HepG2 (cell line): Measurements from ENCODE around the gene KLHL3. TPM values are rescaled to one million over a fixed set of nuclear protein-coding genes. Genes with fewer than 3 reads are reported as not detected.

Source experiments
- HIVEP1 ChIP-seq: sonication (generic); formaldehyde crosslinking; IDR thresholded peaks from 2 replicates; pipeline ENCODE4 v1.4.0; 2020; ENCODE audit warnings: mild to moderate bottlenecking, missing genetic modification reagents
- NPAS2 ChIP-seq: sonication (generic); formaldehyde crosslinking; IDR thresholded peaks from 2 replicates; pipeline ENCODE4 v1.8.0; 2022; ENCODE audit warnings: mild to moderate bottlenecking, missing genetic modification reagents, borderline replicate concordance
- PITX1 ChIP-seq: sonication (generic); formaldehyde crosslinking; IDR thresholded peaks from 2 replicates; pipeline ENCODE4 v1.5.1; 2020; ENCODE audit warnings: mild to moderate bottlenecking, missing genetic modification reagents
- POLR2AphosphoS5 ChIP-seq: IDR thresholded peaks from 2 replicates; pipeline ENCODE4 v1.6.1; 2012; ENCODE audit warnings: low read depth, low read length
- RORA ChIP-seq: sonication (generic); formaldehyde crosslinking; IDR thresholded peaks from 2 replicates; pipeline ENCODE4 v1.5.0; 2020; ENCODE audit warnings: mild to moderate bottlenecking, missing genetic modification reagents, moderate library complexity
- SOX6 ChIP-seq, 2 experiments: fragments of 450-650 bp in 1 of 2; sonication (generic) in 1 of 2; formaldehyde crosslinking in 1 of 2; IDR thresholded peaks; 2 replicates each; pipeline versions ENCODE4 v1.4.0 to v1.6.1; 2017 to 2020; ENCODE audit warnings: antibody characterized with exemption in 1 of 2, mild to moderate bottlenecking in 1 of 2, missing genetic modification reagents in 1 of 2
- TCF7 ChIP-seq: sonication (generic); IDR thresholded peaks from 2 replicates; pipeline ENCODE4 v1.6.1; 2016; ENCODE audit warnings: antibody characterized with exemption, low read depth
- ZNF446 ChIP-seq: sonication (generic); formaldehyde crosslinking; IDR thresholded peaks from 2 replicates; pipeline ENCODE4 v1.5.0; 2020; ENCODE audit warnings: mild to moderate bottlenecking, missing genetic modification reagents
- ZNF605 ChIP-seq: sonication (generic); formaldehyde crosslinking; IDR thresholded peaks from 2 replicates; pipeline ENCODE4 v1.8.0; 2022; ENCODE audit warnings: mild to moderate bottlenecking, missing genetic modification reagents
- ZNF616 ChIP-seq: sonication (generic); formaldehyde crosslinking; IDR thresholded peaks from 2 replicates; pipeline ENCODE4 v1.5.0; 2020; ENCODE audit warnings: low read depth, mild to moderate bottlenecking, missing genetic modification reagents
- polyA plus RNA-seq, 8 experiments: library from polyadenylated mRNA; depleted of rRNA in 3 of 8; stranded (reverse) in 7 of 8; unstranded in 1 of 8; fragments of >200 nt; fragmentation: Illumina TruSeq in 4 of 8; extraction: Trizol in 4 of 8; gene quantifications; 2 replicates each; pipeline versions ENCODE4 v1.2.1 to v1.2.3, GENCODE V29; 2011 to 2016; ENCODE audit warnings: low read depth in 4 of 8, missing spikeins in 1 of 8, mixed read lengths in 1 of 8; ENCODE audit not compliant: insufficient read depth in 1 of 8
- total RNA-seq, 5 experiments: library from RNA; depleted of rRNA; stranded (reverse); fragments of >200 nt; fragmentation: Illumina TruSeq; extraction: Trizol; gene quantifications; 2 replicates each; pipeline ENCODE4 v1.2.3, GENCODE V29; 2016; ENCODE audit warnings: low read depth in 1 of 5
- TF ChIP-seq, protein P1 (sequence below): IDR thresholded peaks from 2 replicates; pipeline ENCODE4 v1.6.1; 2016; ENCODE audit warnings: low read depth
- TF ChIP-seq, protein P2 (sequence below): sonication (generic); formaldehyde crosslinking; IDR thresholded peaks from 2 replicates; pipeline ENCODE4 v1.4.0; 2020; ENCODE audit warnings: mild to moderate bottlenecking, low read depth, missing genetic modification reagents
- TF ChIP-seq, protein P3 (sequence below): sonication (generic); formaldehyde crosslinking; conservative IDR thresholded peaks from 2 replicates; pipeline ENCODE4 v1.8.0; 2022; ENCODE audit warnings: mild to moderate bottlenecking, moderate library complexity, missing genetic modification reagents
- TF ChIP-seq, protein P4 (sequence below): sonication (generic); formaldehyde crosslinking; IDR thresholded peaks from 2 replicates; pipeline ENCODE4 v1.5.0; 2020; ENCODE audit warnings: mild to moderate bottlenecking, missing genetic modification reagents, borderline replicate concordance
- TF ChIP-seq, protein P5 (sequence below): IDR thresholded peaks from 2 replicates; pipeline ENCODE4 v1.6.1; 2016; ENCODE audit warnings: missing genetic modification reagents, missing compliant biosample characterization
- TF ChIP-seq, protein P6 (sequence below): sonication (generic); formaldehyde crosslinking; IDR thresholded peaks from 2 replicates; pipeline ENCODE4 v1.8.0; 2022; ENCODE audit warnings: missing genetic modification reagents, mild to moderate bottlenecking, inconsistent platforms, borderline replicate concordance
- TF ChIP-seq, protein P7 (sequence below): sonication (generic); formaldehyde crosslinking; IDR thresholded peaks from 2 replicates; pipeline ENCODE4 v1.8.0; 2022; ENCODE audit warnings: missing genetic modification reagents, mild to moderate bottlenecking, moderate library complexity, borderline replicate concordance

Gene KLHL3
- total and polyA plus RNA-seq, 2 of the 13 experiments (the other 11 are each of a cell fraction or from before 2014, with no cell fraction given) = 0.02 to 0.08 TPM

DNA sequence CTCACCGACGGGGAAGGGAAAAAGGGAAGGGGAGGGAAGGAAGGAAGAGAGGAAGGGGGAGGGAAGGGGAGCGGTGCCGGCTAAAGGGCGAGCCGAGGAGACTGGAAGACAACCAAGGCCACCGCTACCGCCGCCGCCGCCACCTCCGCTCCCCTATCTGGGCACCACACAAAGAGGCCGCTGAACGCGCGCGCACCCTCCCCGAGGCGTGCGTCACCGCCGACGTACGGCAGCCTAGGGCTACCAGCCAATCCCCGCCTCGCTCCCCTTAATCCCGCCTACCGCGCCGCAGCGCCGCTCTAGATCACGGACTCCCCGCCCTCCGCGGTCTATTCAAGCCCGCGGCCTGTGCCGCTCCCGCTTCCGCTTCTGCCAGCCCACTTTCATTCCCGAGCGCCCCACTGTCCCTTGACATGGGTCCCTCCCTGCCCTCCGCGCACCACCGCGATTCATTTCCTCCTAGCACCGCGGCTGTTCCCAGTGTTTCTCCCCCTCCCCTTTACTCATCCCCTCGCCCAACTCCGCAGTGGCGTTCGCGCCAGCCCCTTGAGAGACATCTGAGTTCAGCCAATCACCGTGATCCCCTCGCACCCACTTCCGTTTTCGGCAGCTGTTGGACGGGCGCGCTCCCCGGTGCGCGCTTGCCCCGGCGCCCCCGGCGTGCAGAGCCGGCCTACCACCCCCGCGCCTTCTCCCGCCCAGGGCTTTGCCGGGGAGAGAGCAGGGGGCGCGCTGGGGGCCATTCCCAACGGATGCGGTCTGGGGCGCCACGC, 18.5 kb upstream of the KLHL3 start, which contains the start of gene HNRNPA0 (continued):
- TF ChIP-seq, protein P1, sequence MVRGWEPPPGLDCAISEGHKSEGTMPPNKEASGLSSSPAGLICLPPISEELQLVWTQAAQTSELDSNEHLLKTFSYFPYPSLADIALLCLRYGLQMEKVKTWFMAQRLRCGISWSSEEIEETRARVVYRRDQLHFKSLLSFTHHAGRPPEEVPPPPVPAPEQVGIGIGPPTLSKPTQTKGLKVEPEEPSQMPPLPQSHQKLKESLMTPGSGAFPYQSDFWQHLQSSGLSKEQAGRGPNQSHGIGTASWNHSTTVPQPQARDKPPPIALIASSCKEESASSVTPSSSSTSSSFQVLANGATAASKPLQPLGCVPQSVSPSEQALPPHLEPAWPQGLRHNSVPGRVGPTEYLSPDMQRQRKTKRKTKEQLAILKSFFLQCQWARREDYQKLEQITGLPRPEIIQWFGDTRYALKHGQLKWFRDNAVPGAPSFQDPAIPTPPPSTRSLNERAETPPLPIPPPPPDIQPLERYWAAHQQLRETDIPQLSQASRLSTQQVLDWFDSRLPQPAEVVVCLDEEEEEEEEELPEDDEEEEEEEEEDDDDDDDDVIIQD (CRISPR knock-in tag) = no peak
- peak; percentile 83 for TF ChIP-seq ZNF446 (CRISPR knock-in tag)
- TF ChIP-seq NPAS2 (CRISPR knock-in tag) = no peak
- peak; percentile 4; the same call in 1 of the 2 replicates for TF ChIP-seq HIVEP1 (CRISPR knock-in tag)
- TF ChIP-seq, protein P2, sequence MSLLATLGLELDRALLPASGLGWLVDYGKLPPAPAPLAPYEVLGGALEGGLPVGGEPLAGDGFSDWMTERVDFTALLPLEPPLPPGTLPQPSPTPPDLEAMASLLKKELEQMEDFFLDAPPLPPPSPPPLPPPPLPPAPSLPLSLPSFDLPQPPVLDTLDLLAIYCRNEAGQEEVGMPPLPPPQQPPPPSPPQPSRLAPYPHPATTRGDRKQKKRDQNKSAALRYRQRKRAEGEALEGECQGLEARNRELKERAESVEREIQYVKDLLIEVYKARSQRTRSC (CRISPR knock-in tag) = peak; percentile 92
- peak; percentile 5; the same call in 1 of the 2 replicates for TF ChIP-seq TCF7
- TF ChIP-seq, protein P3, sequence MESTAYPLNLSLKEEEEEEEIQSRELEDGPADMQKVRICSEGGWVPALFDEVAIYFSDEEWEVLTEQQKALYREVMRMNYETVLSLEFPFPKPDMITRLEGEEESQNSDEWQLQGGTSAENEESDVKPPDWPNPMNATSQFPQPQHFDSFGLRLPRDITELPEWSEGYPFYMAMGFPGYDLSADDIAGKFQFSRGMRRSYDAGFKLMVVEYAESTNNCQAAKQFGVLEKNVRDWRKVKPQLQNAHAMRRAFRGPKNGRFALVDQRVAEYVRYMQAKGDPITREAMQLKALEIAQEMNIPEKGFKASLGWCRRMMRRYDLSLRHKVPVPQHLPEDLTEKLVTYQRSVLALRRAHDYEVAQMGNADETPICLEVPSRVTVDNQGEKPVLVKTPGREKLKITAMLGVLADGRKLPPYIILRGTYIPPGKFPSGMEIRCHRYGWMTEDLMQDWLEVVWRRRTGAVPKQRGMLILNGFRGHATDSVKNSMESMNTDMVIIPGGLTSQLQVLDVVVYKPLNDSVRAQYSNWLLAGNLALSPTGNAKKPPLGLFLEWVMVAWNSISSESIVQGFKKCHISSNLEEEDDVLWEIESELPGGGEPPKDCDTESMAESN (CRISPR knock-in tag) = 0 out of 2 replicates have a peak, but pooled peaks have one; percentile 72
- TF ChIP-seq, protein P4, sequence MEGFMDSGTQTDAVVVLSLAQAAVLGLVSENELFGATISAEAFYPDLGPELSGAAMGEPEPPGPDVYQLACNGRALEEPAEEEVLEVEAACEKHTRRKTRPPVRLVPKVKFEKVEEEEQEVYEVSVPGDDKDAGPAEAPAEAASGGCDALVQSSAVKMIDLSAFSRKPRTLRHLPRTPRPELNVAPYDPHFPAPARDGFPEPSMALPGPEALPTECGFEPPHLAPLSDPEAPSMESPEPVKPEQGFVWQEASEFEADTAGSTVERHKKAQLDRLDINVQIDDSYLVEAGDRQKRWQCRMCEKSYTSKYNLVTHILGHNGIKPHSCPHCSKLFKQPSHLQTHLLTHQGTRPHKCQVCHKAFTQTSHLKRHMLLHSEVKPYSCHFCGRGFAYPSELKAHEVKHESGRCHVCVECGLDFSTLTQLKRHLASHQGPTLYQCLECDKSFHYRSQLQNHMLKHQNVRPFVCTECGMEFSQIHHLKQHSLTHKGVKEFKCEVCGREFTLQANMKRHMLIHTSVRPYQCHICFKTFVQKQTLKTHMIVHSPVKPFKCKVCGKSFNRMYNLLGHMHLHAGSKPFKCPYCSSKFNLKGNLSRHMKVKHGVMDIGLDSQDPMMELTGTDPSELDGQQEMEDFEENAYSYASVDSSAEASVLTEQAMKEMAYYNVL (CRISPR knock-in tag) = 0 out of 2 replicates have a peak, but pooled peaks have one; percentile 52
- peak; percentile 85 for TF ChIP-seq PITX1 (CRISPR knock-in tag)
- TF ChIP-seq ZNF605 (CRISPR knock-in tag) = peak; percentile 84
- TF ChIP-seq, protein P5, sequence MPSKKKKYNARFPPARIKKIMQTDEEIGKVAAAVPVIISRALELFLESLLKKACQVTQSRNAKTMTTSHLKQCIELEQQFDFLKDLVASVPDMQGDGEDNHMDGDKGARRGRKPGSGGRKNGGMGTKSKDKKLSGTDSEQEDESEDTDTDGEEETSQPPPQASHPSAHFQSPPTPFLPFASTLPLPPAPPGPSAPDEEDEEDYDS (CRISPR knock-in tag) = peak; percentile 82
- TF ChIP-seq RORA (CRISPR knock-in tag) = no peak
- TF ChIP-seq SOX6 (IDR thresholded peaks at IDR 0.05) = no peak
- peak; percentile 28 for TF ChIP-seq SOX6 (CRISPR knock-in tag; IDR thresholded peaks at IDR 0.05)
- TF ChIP-seq POLR2AphosphoS5 = peak; percentile 81
- TF ChIP-seq, protein P6, sequence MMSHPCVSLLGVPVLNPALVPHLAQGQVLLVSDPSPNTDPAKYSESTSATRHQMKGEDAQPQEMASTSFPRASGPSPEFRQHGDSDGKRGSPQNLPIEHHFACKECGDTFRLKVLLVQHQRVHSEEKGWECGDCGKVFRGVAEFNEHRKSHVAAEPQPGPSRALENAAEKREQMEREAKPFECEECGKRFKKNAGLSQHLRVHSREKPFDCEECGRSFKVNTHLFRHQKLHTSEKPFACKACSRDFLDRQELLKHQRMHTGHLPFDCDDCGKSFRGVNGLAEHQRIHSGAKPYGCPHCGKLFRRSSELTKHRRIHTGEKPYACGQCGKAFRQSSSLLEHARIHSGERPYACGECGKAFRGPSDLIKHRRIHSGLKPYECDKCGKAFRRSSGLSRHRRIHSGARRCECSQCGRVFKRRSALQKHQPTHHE (CRISPR knock-in tag) = peak; percentile 64; the same call in 1 of the 2 replicates
- TF ChIP-seq, protein P7, sequence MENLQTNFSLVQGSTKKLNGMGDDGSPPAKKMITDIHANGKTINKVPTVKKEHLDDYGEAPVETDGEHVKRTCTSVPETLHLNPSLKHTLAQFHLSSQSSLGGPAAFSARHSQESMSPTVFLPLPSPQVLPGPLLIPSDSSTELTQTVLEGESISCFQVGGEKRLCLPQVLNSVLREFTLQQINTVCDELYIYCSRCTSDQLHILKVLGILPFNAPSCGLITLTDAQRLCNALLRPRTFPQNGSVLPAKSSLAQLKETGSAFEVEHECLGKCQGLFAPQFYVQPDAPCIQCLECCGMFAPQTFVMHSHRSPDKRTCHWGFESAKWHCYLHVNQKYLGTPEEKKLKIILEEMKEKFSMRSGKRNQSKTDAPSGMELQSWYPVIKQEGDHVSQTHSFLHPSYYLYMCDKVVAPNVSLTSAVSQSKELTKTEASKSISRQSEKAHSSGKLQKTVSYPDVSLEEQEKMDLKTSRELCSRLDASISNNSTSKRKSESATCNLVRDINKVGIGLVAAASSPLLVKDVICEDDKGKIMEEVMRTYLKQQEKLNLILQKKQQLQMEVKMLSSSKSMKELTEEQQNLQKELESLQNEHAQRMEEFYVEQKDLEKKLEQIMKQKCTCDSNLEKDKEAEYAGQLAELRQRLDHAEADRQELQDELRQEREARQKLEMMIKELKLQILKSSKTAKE = no peak; the same call in 1 of the 2 replicates
- TF ChIP-seq ZNF616 (CRISPR knock-in tag) = 0 out of 2 replicates have a peak, but pooled peaks have one; percentile 75
